Measurements from ENCODE around the gene TLK2. TPM values are rescaled to one million over a fixed set of nuclear protein-coding genes. Genes with fewer than 3 reads are reported as not detected.
"Not testable (repeated sequence)": the region's sequence is repeated elsewhere in the genome, so short reads cannot be mapped to it uniquely, and the experiment has no call there.

Gene TLK2
- polyA plus RNA-seq, 1 donor (not counting 4 experiments of a cell fraction or from before 2014, with no cell fraction given), result 33.4 TPM

GRCh38 chr17:62473030-62473982 lies 5.3 kb upstream of the TLK2 start:
- H3K79me2 ChIP-seq (ENCODE audit: control insufficient read depth, insufficient read depth, low read length); DNase-seq (ENCODE audit: low read depth, low spot score): not testable (repeated sequence)

GRCh38 chr17:62477111-62477510 lies 1.5 kb upstream of the TLK2 start:
- H3K27ac ChIP-seq (ENCODE audit: control insufficient read depth, insufficient read depth, low read length); H4K20me1 ChIP-seq (ENCODE audit: control insufficient read depth, extremely low read depth, insufficient read depth, low read length); DNase-seq (ENCODE audit: low read depth, low spot score); H2AFZ ChIP-seq (ENCODE audit: control insufficient read depth, low read length); dilution Hi-C loops (cut with MboI; ENCODE audit: extremely low pct_ligation_motif_present, low sequenced_read_pairs); H3K9me3 ChIP-seq (ENCODE audit: control insufficient read depth, low read depth, low read length); H3K9me1 ChIP-seq (ENCODE audit: control insufficient read depth, extremely low read depth, insufficient read depth, low read length); H3K4me3 ChIP-seq (ENCODE audit: control insufficient read depth in 2 of 3, extremely low read depth in 1 of 3, insufficient read depth in 2 of 3, low read depth in 1 of 3, low read length in 3 of 3); H3K9ac ChIP-seq (ENCODE audit: control insufficient read depth, extremely low read depth, insufficient read depth, low read length); H3K27me3 ChIP-seq (ENCODE audit: control insufficient read depth, extremely low read depth, insufficient read depth, low read length); FAIRE-seq; H3K36me3 ChIP-seq (ENCODE audit: control insufficient read depth in 2 of 2, extremely low read depth in 1 of 2, insufficient read depth in 2 of 2, low read length in 2 of 2); H3K4me1 ChIP-seq (ENCODE audit: control insufficient read depth, extremely low read depth, insufficient read depth, low read length): not testable (repeated sequence)
- Histone ChIP-seq H3K79me2 (ENCODE audit: control insufficient read depth, insufficient read depth, low read length) (peaks cover 24% of the 10 kb centered on the region), H3K4me2 (ENCODE audit: control insufficient read depth, extremely low read depth, insufficient read depth, low read depth, low read length) (peak overlapping the region; percentile 75)

More at GRCh38 chr17:62473030-62473982, 5.3 kb upstream of the TLK2 start:
- dilution Hi-C loops (cut with MboI; ENCODE audit: extremely low pct_ligation_motif_present, low sequenced_read_pairs); H3K4me3 ChIP-seq (ENCODE audit: control insufficient read depth in 2 of 3, extremely low read depth in 1 of 3, insufficient read depth in 2 of 3, low read depth in 1 of 3, low read length in 3 of 3); H3K27me3 ChIP-seq (ENCODE audit: control insufficient read depth, extremely low read depth, insufficient read depth, low read length); H3K9me3 ChIP-seq (ENCODE audit: control insufficient read depth, low read depth, low read length); H2AFZ ChIP-seq (ENCODE audit: control insufficient read depth, low read length); H3K36me3 ChIP-seq (ENCODE audit: control insufficient read depth in 2 of 2, extremely low read depth in 1 of 2, insufficient read depth in 2 of 2, low read length in 2 of 2); H3K9me1 ChIP-seq (ENCODE audit: control insufficient read depth, extremely low read depth, insufficient read depth, low read length); H3K4me2 ChIP-seq (ENCODE audit: control insufficient read depth, extremely low read depth, insufficient read depth, low read depth, low read length); H4K20me1 ChIP-seq (ENCODE audit: control insufficient read depth, extremely low read depth, insufficient read depth, low read length); H3K9ac ChIP-seq (ENCODE audit: control insufficient read depth, extremely low read depth, insufficient read depth, low read length); H3K4me1 ChIP-seq (ENCODE audit: control insufficient read depth, extremely low read depth, insufficient read depth, low read length): not testable (repeated sequence)
- peak; percentile 44 for FAIRE-seq
- peak overlapping the region; percentile 14 for H3K27ac ChIP-seq (ENCODE audit: control insufficient read depth, insufficient read depth, low read length)

GRCh38 chr17:62477718-62478408 lies 762 bp upstream of the TLK2 start:
- H3K27me3 ChIP-seq (ENCODE audit: control insufficient read depth, extremely low read depth, insufficient read depth, low read length); H4K20me1 ChIP-seq (ENCODE audit: control insufficient read depth, extremely low read depth, insufficient read depth, low read length); H3K4me1 ChIP-seq (ENCODE audit: control insufficient read depth, extremely low read depth, insufficient read depth, low read length); H3K36me3 ChIP-seq (ENCODE audit: control insufficient read depth in 2 of 2, extremely low read depth in 1 of 2, insufficient read depth in 2 of 2, low read length in 2 of 2); FAIRE-seq; H3K9me3 ChIP-seq (ENCODE audit: control insufficient read depth, low read depth, low read length); DNase-seq (ENCODE audit: low read depth, low spot score); H3K9me1 ChIP-seq (ENCODE audit: control insufficient read depth, extremely low read depth, insufficient read depth, low read length); dilution Hi-C loops (cut with MboI; ENCODE audit: extremely low pct_ligation_motif_present, low sequenced_read_pairs): not testable (repeated sequence)
- peak overlapping the region; percentile 3 for H2AFZ ChIP-seq (ENCODE audit: control insufficient read depth, low read length)
- H3K4me3 ChIP-seq (ENCODE audit: control insufficient read depth in 2 of 3, extremely low read depth in 1 of 3, insufficient read depth in 2 of 3, low read depth in 1 of 3, low read length in 3 of 3), result peak overlapping the region; percentile 58 to 64 (median 61)
- peak overlapping the region; percentile 75 for H3K4me2 ChIP-seq (ENCODE audit: control insufficient read depth, extremely low read depth, insufficient read depth, low read depth, low read length)
- peak overlapping the region; percentile 66 for H3K9ac ChIP-seq (ENCODE audit: control insufficient read depth, extremely low read depth, insufficient read depth, low read length)
- peaks cover 32% of the 10 kb centered on the region for H3K79me2 ChIP-seq (ENCODE audit: control insufficient read depth, insufficient read depth, low read length)
- H3K27ac ChIP-seq (ENCODE audit: control insufficient read depth, insufficient read depth, low read length), result peak overlapping the region; percentile 14

- H3K4me1 ChIP-seq (ENCODE audit: control insufficient read depth, extremely low read depth, insufficient read depth, low read length); DNase-seq (ENCODE audit: low read depth, low spot score); H3K4me2 ChIP-seq (ENCODE audit: control insufficient read depth, extremely low read depth, insufficient read depth, low read depth, low read length); dilution Hi-C loops (cut with MboI; ENCODE audit: extremely low pct_ligation_motif_present, low sequenced_read_pairs); H3K9me1 ChIP-seq (ENCODE audit: control insufficient read depth, extremely low read depth, insufficient read depth, low read length); H4K20me1 ChIP-seq (ENCODE audit: control insufficient read depth, extremely low read depth, insufficient read depth, low read length); FAIRE-seq; H3K27me3 ChIP-seq (ENCODE audit: control insufficient read depth, extremely low read depth, insufficient read depth, low read length); H2AFZ ChIP-seq (ENCODE audit: control insufficient read depth, low read length); H3K36me3 ChIP-seq (ENCODE audit: control insufficient read depth in 2 of 2, extremely low read depth in 1 of 2, insufficient read depth in 2 of 2, low read length in 2 of 2); H3K9me3 ChIP-seq (ENCODE audit: control insufficient read depth, low read depth, low read length): not testable (repeated sequence)
- peaks cover 40% of the 10 kb centered on the region for H3K79me2 ChIP-seq (ENCODE audit: control insufficient read depth, insufficient read depth, low read length)
- peak overlapping the region; percentile 87 for H3K9ac ChIP-seq (ENCODE audit: control insufficient read depth, extremely low read depth, insufficient read depth, low read length)
- peak overlapping the region; percentile 78 for H3K27ac ChIP-seq (ENCODE audit: control insufficient read depth, insufficient read depth, low read length)
- H3K4me3 ChIP-seq (ENCODE audit: control insufficient read depth in 2 of 3, extremely low read depth in 1 of 3, insufficient read depth in 2 of 3, low read depth in 1 of 3, low read length in 3 of 3), result peak overlapping the region; percentile 58 to 81 (median 76)
These were observed 434 bp downstream of the TLK2 start for GRCh38 chr17:62478880-62479638.

Data from keratinocyte (primary cell).